ENCODE measurements around the gene MAN2A1.

MAN2A1 gene

GRCh38 chr5:109706095-109706494, 16.4 kb downstream of the MAN2A1 start:
- no peaks in the 10 kb centered on the region for H3K36me3 ChIP-seq (ENCODE audit: control insufficient read depth, insufficient read depth, low read length)
- no peak overlapping the region for H3K4me3 ChIP-seq (ENCODE audit: low read depth, low read length)
- H3K27me3 ChIP-seq (ENCODE audit: control insufficient read depth, insufficient read depth, low read length), result no peaks in the 10 kb centered on the region
- peaks cover 19% of the 10 kb centered on the region for H3K4me1 ChIP-seq (ENCODE audit: control insufficient read depth, insufficient read depth, low read length)
- no peak overlapping the region for H3K27ac ChIP-seq (ENCODE audit: low read depth, low read length)
- no peak overlapping the region for H3K9ac ChIP-seq (ENCODE audit: low read length)
- no peaks in the 10 kb centered on the region for H3K9me3 ChIP-seq (ENCODE audit: control insufficient read depth, insufficient read depth, low read depth, low read length)

DNA sequence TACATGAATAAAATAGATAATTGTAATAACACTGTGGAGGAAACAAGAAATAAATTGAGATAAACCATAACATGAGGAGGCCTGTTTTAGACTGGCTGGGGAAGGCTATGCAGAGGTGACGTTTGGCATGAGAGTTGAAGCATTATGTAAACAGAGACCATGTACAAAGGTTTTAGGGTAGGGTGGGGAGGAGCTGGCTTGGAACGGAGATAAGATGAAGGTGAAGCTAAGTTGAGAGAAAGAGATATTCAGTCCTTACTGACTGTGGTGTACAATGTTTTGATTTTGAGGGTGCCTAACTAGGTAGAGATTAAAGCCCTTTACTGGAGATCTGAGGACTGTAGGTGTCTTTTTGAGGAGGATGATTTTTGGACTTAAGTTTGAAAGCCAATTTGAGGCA, 17.8 kb downstream of the MAN2A1 start:
- Histone ChIP-seq H3K27me3 (ENCODE audit: control insufficient read depth, insufficient read depth, low read length) (no peaks in the 10 kb centered on the region), H3K9ac (ENCODE audit: low read length) (no peak overlapping the region), H3K4me1 (ENCODE audit: control insufficient read depth, insufficient read depth, low read length) (peaks cover 9% of the 10 kb centered on the region), H3K9me3 (ENCODE audit: control insufficient read depth, insufficient read depth, low read depth, low read length) (no peaks in the 10 kb centered on the region), H3K27ac (ENCODE audit: low read depth, low read length) (no peak overlapping the region), H3K4me3 (ENCODE audit: low read depth, low read length) (no peak overlapping the region), H3K36me3 (ENCODE audit: control insufficient read depth, insufficient read depth, low read length) (no peaks in the 10 kb centered on the region)

- Histone ChIP-seq H3K9me3 (ENCODE audit: control insufficient read depth, insufficient read depth, low read depth, low read length) (no peaks in the 10 kb centered on the region), H3K36me3 (ENCODE audit: control insufficient read depth, insufficient read depth, low read length) (peaks cover 3% of the 10 kb centered on the region; the same call in 1 of the 2 replicates), H3K27ac (ENCODE audit: low read depth, low read length) (no peak overlapping the region), H3K27me3 (ENCODE audit: control insufficient read depth, insufficient read depth, low read length) (no peaks in the 10 kb centered on the region), H3K4me3 (ENCODE audit: low read depth, low read length) (no peak overlapping the region), H3K9ac (ENCODE audit: low read length) (no peak overlapping the region), H3K4me1 (ENCODE audit: control insufficient read depth, insufficient read depth, low read length) (peaks cover 8% of the 10 kb centered on the region)
Observed at GRCh38 chr5:109708813-109709212, 19.1 kb downstream of the MAN2A1 start.

DNA sequence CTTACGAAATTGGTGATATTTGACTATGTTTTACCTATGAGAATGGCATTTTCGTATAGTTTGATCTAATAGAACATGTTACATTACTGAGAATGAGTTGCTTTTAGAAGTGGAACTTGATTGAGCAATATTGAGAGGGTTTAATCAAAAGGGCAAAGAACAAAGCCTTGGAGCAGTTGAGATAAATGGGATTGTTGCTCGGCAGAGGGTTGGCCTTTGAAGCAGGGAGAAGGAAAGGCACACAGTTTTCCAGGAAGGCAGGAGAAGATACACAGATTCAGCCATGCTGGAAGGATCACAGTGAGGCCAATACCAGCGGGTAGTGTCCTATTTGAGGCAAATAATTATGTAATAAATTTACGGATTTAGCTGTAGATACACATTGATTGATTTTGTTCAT, 19.5 kb downstream of the MAN2A1 start:
- H3K27ac ChIP-seq (ENCODE audit: low read depth, low read length), result no peak overlapping the region
- no peak overlapping the region for H3K4me3 ChIP-seq (ENCODE audit: low read depth, low read length)
- no peaks in the 10 kb centered on the region for H3K9me3 ChIP-seq (ENCODE audit: control insufficient read depth, insufficient read depth, low read depth, low read length)
- peaks cover 3% of the 10 kb centered on the region; the same call in 1 of the 2 replicates for H3K36me3 ChIP-seq (ENCODE audit: control insufficient read depth, insufficient read depth, low read length)
- no peaks in the 10 kb centered on the region for H3K27me3 ChIP-seq (ENCODE audit: control insufficient read depth, insufficient read depth, low read length)
- peaks cover 4% of the 10 kb centered on the region for H3K4me1 ChIP-seq (ENCODE audit: control insufficient read depth, insufficient read depth, low read length)
- no peak overlapping the region for H3K9ac ChIP-seq (ENCODE audit: low read length)

DNA sequence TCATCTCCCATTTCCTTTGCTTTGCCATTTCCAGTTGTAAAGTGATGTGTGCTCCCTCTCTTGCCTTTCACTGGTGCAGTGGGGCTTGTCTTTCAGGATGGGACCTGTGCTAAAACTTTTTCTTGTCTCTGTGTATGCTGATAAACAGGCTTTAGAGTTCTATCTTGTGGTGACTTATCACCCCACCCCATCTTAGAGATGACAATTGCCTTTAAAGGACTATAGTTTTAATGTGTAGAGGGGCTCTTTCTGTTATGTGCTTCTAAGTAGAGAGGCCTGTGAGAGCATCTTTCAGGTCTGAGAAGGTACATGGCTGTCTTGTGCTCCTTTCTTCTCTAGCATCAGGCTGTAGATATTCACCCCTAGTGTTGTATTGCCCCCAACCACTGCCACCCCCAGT, 21.9 kb downstream of the MAN2A1 start:
- Histone ChIP-seq H3K36me3 (ENCODE audit: control insufficient read depth, insufficient read depth, low read length) (peaks cover 9% of the 10 kb centered on the region), H3K9me3 (ENCODE audit: control insufficient read depth, insufficient read depth, low read depth, low read length) (no peaks in the 10 kb centered on the region), H3K27ac (ENCODE audit: low read depth, low read length) (no peak overlapping the region), H3K4me1 (ENCODE audit: control insufficient read depth, insufficient read depth, low read length) (0 out of 2 replicates have a peak, but pooled peaks cover 5% of the 10 kb centered on the region), H3K4me3 (ENCODE audit: low read depth, low read length) (no peak overlapping the region), H3K9ac (ENCODE audit: low read length) (no peak overlapping the region), H3K27me3 (ENCODE audit: control insufficient read depth, insufficient read depth, low read length) (no peaks in the 10 kb centered on the region)

- no peak overlapping the region for H3K27ac ChIP-seq (ENCODE audit: low read depth, low read length)
- H3K9me3 ChIP-seq (ENCODE audit: control insufficient read depth, insufficient read depth, low read depth, low read length), result no peaks in the 10 kb centered on the region
- no peak overlapping the region for H3K4me3 ChIP-seq (ENCODE audit: low read depth, low read length)
- H3K4me1 ChIP-seq (ENCODE audit: control insufficient read depth, insufficient read depth, low read length), result 0 out of 2 replicates have a peak, but pooled peaks cover 6% of the 10 kb centered on the region
- H3K36me3 ChIP-seq (ENCODE audit: control insufficient read depth, insufficient read depth, low read length), result peaks cover 23% of the 10 kb centered on the region
- H3K27me3 ChIP-seq (ENCODE audit: control insufficient read depth, insufficient read depth, low read length), result no peaks in the 10 kb centered on the region
- no peak overlapping the region for H3K9ac ChIP-seq (ENCODE audit: low read length)
Observed at GRCh38 chr5:109713453-109713852, 23.7 kb downstream of the MAN2A1 start.

- Histone ChIP-seq H3K36me3 (ENCODE audit: control insufficient read depth, insufficient read depth, low read length) (peaks cover 26% of the 10 kb centered on the region), H3K27ac (ENCODE audit: low read depth, low read length) (no peak overlapping the region), H3K27me3 (ENCODE audit: control insufficient read depth, insufficient read depth, low read length) (no peaks in the 10 kb centered on the region), H3K4me1 (ENCODE audit: control insufficient read depth, insufficient read depth, low read length) (0 out of 2 replicates have a peak, but pooled peaks cover 6% of the 10 kb centered on the region), H3K9ac (ENCODE audit: low read length) (no peak overlapping the region), H3K9me3 (ENCODE audit: control insufficient read depth, insufficient read depth, low read depth, low read length) (no peaks in the 10 kb centered on the region), H3K4me3 (ENCODE audit: low read depth, low read length) (no peak overlapping the region)
Observed at GRCh38 chr5:109714592-109714991, 24.9 kb downstream of the MAN2A1 start.

GRCh38 chr5:109718216-109718615, 28.5 kb downstream of the MAN2A1 start:
- Histone ChIP-seq H3K36me3 (ENCODE audit: control insufficient read depth, insufficient read depth, low read length) (peaks cover 30% of the 10 kb centered on the region), H3K4me1 (ENCODE audit: control insufficient read depth, insufficient read depth, low read length) (0 out of 2 replicates have a peak, but pooled peaks cover 6% of the 10 kb centered on the region), H3K4me3 (ENCODE audit: low read depth, low read length) (no peak overlapping the region), H3K9me3 (ENCODE audit: control insufficient read depth, insufficient read depth, low read depth, low read length) (no peaks in the 10 kb centered on the region), H3K27me3 (ENCODE audit: control insufficient read depth, insufficient read depth, low read length) (no peaks in the 10 kb centered on the region), H3K9ac (ENCODE audit: low read length) (no peak overlapping the region), H3K27ac (ENCODE audit: low read depth, low read length) (no peak overlapping the region)

DNA sequence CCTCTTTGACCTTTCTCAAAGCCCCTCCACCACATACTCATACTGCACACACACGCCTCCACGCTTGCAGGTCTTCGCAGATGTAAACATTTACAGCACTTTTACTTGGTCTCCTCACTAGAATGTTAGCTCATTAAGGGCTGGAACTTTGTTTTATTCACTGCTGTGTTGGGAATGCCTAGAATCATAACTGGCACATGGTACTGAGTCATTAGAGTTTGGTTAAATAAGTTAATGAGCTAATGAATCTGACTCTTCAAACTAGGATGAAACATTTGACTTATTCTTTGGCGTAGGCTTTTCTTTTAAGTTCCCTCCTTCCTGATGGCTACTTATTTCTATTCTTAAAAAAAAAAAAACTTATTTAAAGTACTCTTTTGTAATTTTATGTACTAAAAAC, 28.9 kb downstream of the MAN2A1 start:
- H3K36me3 ChIP-seq (ENCODE audit: control insufficient read depth, insufficient read depth, low read length), result peaks cover 27% of the 10 kb centered on the region
- no peak overlapping the region for H3K4me3 ChIP-seq (ENCODE audit: low read depth, low read length)
- H3K9ac ChIP-seq (ENCODE audit: low read length), result no peak overlapping the region
- no peaks in the 10 kb centered on the region for H3K27me3 ChIP-seq (ENCODE audit: control insufficient read depth, insufficient read depth, low read length)
- no peaks in the 10 kb centered on the region for H3K9me3 ChIP-seq (ENCODE audit: control insufficient read depth, insufficient read depth, low read depth, low read length)
- H3K27ac ChIP-seq (ENCODE audit: low read depth, low read length), result no peak overlapping the region
- 0 out of 2 replicates have a peak, but pooled peaks cover 6% of the 10 kb centered on the region for H3K4me1 ChIP-seq (ENCODE audit: control insufficient read depth, insufficient read depth, low read length)

- Histone ChIP-seq H3K9ac (ENCODE audit: low read length) (no peak overlapping the region), H3K4me3 (ENCODE audit: low read depth, low read length) (no peak overlapping the region), H3K27ac (ENCODE audit: low read depth, low read length) (no peak overlapping the region), H3K9me3 (ENCODE audit: control insufficient read depth, insufficient read depth, low read depth, low read length) (no peaks in the 10 kb centered on the region), H3K36me3 (ENCODE audit: control insufficient read depth, insufficient read depth, low read length) (peaks cover 27% of the 10 kb centered on the region), H3K4me1 (ENCODE audit: control insufficient read depth, insufficient read depth, low read length) (0 out of 2 replicates have a peak, but pooled peaks cover 6% of the 10 kb centered on the region), H3K27me3 (ENCODE audit: control insufficient read depth, insufficient read depth, low read length) (no peaks in the 10 kb centered on the region)
Observed at GRCh38 chr5:109719978-109720377, 30.3 kb downstream of the MAN2A1 start.

- H3K36me3 ChIP-seq (ENCODE audit: control insufficient read depth, insufficient read depth, low read length), result peaks cover 21% of the 10 kb centered on the region
- no peak overlapping the region for H3K27ac ChIP-seq (ENCODE audit: low read depth, low read length)
- H3K27me3 ChIP-seq (ENCODE audit: control insufficient read depth, insufficient read depth, low read length), result no peaks in the 10 kb centered on the region
- H3K9ac ChIP-seq (ENCODE audit: low read length), result no peak overlapping the region
- H3K9me3 ChIP-seq (ENCODE audit: control insufficient read depth, insufficient read depth, low read depth, low read length), result no peaks in the 10 kb centered on the region
- H3K4me3 ChIP-seq (ENCODE audit: low read depth, low read length), result no peak overlapping the region
- no peaks in the 10 kb centered on the region for H3K4me1 ChIP-seq (ENCODE audit: control insufficient read depth, insufficient read depth, low read length)
Observed at GRCh38 chr5:109721741-109722140, 32.0 kb downstream of the MAN2A1 start.

DNA sequence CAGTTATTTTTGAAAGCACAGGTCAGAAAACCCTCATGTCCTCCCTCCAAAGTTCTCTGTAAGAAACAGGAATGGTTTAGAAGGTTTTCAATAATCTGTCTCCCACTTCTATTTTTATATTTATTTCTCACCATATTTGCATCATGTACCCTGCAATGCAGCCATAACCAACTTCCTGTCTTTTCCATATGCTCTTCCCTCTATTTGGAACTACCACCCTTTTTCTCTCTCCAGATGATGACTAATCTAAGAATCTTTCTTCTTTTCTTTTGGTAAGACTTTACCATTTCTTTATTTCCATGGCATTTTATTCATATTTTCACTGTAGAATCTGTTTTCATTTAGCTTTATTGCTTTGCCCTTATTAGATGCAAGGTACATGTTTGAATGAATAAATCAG, 33.9 kb downstream of the MAN2A1 start:
- Histone ChIP-seq H3K9me3 (ENCODE audit: control insufficient read depth, insufficient read depth, low read depth, low read length) (no peaks in the 10 kb centered on the region), H3K36me3 (ENCODE audit: control insufficient read depth, insufficient read depth, low read length) (peaks cover 6% of the 10 kb centered on the region), H3K27ac (ENCODE audit: low read depth, low read length) (no peak overlapping the region), H3K4me1 (ENCODE audit: control insufficient read depth, insufficient read depth, low read length) (no peaks in the 10 kb centered on the region), H3K4me3 (ENCODE audit: low read depth, low read length) (no peak overlapping the region), H3K9ac (ENCODE audit: low read length) (no peak overlapping the region), H3K27me3 (ENCODE audit: control insufficient read depth, insufficient read depth, low read length) (no peaks in the 10 kb centered on the region)
